Prostate gland (tissue), 2 donors: ENCODE measurements around the gene NR2F6. TPM values are rescaled to one million over a fixed set of nuclear protein-coding genes. Genes with fewer than 3 reads are reported as not detected.

Experiments
- DNase-seq: peaks from one replicate; pipeline ENCODE4 v3.0.0-alpha.2; 2019; ENCODE audit warnings: low spot score
- H3K27ac ChIP-seq, 2 donors: fragments of 200-600 bp; sonication (generic); 2 replicates each; pipeline ENCODE4 v1.5.1; 2017 to 2019
- H3K27me3 ChIP-seq: fragments of 200-600 bp; sonication (generic); replicated peaks from 2 replicates; pipeline ENCODE4 v1.5.1; 2019; ENCODE audit not compliant: insufficient read depth
- H3K36me3 ChIP-seq, 2 donors: fragments of 200-600 bp; sonication (generic); 1 replicate in 1 of 2; 2 replicates in 1 of 2; pipeline versions ENCODE4 v1.5.1 to v1.8.1; 2017 to 2019
- H3K4me1 ChIP-seq: fragments of 200-600 bp; sonication (generic); replicated peaks from 2 replicates; pipeline ENCODE4 v1.5.1; 2019
- H3K4me3 ChIP-seq, 2 donors: fragments of 200-600 bp; sonication (generic); 2 replicates each; pipeline ENCODE4 v1.5.1; 2017 to 2019
- H3K9me3 ChIP-seq: fragments of 200-600 bp; sonication (generic); 2 replicates; pipeline ENCODE4 v1.5.1; 2017
- POLR2A ChIP-seq: fragments of 450-650 bp; IDR thresholded peaks from one replicate; pipeline ENCODE4 v1.6.1; 2016; ENCODE audit warnings: antibody characterized with exemption, mild to moderate bottlenecking
- POLR2AphosphoS5 ChIP-seq: sonication (generic); formaldehyde crosslinking; IDR thresholded peaks from one replicate; pipeline ENCODE4 v1.6.1; 2017; ENCODE audit warnings: antibody characterized with exemption
- WGBS: methylation state at CpG from one replicate; pipeline ENCODE4 v1.1.5; 2018; 5-methylcytosine and 5-hydroxymethylcytosine counted together
- intact Hi-C: fragments of 100-400 bp; cut with DNase I; formaldehyde crosslinking; loops from one replicate; pipeline ENCODE4 v1.14.2; 2022
- total RNA-seq, 2 donors: library from RNA; depleted of rRNA; stranded (reverse); fragments of >200 nt; gene quantifications; one replicate each; pipeline ENCODE4 v1.1.0, GENCODE V29; 2016
- TF ChIP-seq, protein P1 (sequence below), 4 experiments: fragments of 200-600 bp in 2 of 4; fragments of 450-650 bp in 2 of 4; sonication (generic) in 2 of 4; IDR thresholded peaks; 1 replicate in 3 of 4; 2 replicates in 1 of 4; pipeline ENCODE4 v1.5.1; 2016 to 2019; ENCODE audit warnings: antibody characterized with exemption in 4 of 4, mild to moderate bottlenecking in 2 of 4, moderate library complexity in 2 of 4

Gene NR2F6
- total RNA-seq, 2 donors from 2014 or later, result 91.7 to 108 TPM

DNA sequence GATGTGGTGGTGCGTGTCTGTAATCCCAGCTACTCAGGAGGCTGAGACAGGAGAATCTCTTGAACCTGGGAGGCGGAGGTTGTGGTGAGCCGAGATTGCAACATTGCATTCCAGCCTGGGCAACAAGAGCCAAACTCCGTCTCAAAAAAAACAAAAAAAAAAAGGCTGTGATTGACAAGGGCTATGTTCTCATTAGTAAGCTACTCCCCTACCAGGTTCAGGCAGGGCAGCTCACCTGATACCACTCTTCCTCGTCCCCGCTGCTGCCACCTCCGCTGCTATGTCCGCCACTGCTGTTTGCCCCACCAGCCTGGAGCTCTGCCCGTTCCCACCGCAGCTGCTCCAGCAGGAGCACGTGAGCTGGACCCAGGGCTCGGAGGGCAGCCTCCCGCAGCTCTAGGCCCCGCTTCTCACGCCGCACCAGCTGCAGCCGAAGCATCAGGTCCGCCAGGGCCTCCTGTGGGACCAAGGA is 9.5 kb upstream of the NR2F6 start:
- WGBS, result 72% methylated on average over 18 of the region's 18 CpGs
- H3K9me3 ChIP-seq, result no peaks in the 10 kb centered on the region

DNA sequence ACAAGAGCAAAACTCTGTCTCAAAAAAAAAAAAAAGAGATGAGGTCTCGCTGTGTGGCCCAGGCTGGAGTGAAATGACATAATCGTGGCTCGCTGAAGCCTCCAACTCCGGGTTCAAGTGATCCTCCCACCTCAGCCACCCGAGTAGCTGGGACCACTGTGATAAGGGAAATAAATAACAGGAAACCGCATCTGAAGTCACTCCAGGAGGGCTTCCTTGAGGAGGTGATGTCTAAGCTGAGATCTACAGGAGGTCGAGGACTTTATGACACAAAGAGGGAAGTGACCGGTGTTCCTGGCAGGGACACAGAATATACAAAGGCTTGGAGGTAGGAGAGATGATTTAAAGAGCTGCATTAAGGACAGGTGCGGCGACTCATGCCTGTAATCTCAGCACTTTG is 8.9 kb upstream of the NR2F6 start:
- Histone ChIP-seq H3K4me3 (no peak overlapping the region), H3K36me3 (no peaks in the 10 kb centered on the region), H3K9me3 (no peaks in the 10 kb centered on the region), H3K4me1 (no peaks in the 10 kb centered on the region), H3K27ac (no peak overlapping the region), H3K27me3 (no peaks in the 10 kb centered on the region)
- intact Hi-C loops, result no loop called here
- WGBS, result 85% methylated on average over 10 of the region's 10 CpGs
- DNase-seq, result no peak
- TF ChIP-seq POLR2AphosphoS5, result no peak
- TF ChIP-seq POLR2A, result no peak
- TF ChIP-seq, protein P1, sequence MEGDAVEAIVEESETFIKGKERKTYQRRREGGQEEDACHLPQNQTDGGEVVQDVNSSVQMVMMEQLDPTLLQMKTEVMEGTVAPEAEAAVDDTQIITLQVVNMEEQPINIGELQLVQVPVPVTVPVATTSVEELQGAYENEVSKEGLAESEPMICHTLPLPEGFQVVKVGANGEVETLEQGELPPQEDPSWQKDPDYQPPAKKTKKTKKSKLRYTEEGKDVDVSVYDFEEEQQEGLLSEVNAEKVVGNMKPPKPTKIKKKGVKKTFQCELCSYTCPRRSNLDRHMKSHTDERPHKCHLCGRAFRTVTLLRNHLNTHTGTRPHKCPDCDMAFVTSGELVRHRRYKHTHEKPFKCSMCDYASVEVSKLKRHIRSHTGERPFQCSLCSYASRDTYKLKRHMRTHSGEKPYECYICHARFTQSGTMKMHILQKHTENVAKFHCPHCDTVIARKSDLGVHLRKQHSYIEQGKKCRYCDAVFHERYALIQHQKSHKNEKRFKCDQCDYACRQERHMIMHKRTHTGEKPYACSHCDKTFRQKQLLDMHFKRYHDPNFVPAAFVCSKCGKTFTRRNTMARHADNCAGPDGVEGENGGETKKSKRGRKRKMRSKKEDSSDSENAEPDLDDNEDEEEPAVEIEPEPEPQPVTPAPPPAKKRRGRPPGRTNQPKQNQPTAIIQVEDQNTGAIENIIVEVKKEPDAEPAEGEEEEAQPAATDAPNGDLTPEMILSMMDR (IDR thresholded peaks at IDR 0.05), result no peak

More for the DNA sequence above, 9.5 kb upstream of the NR2F6 start:
- TF ChIP-seq POLR2A (no peak), POLR2AphosphoS5 (no peak)
- TF ChIP-seq, protein P1 (IDR thresholded peaks at IDR 0.05), result no peak
- no peak overlapping the region for H3K4me3 ChIP-seq
- H3K36me3 ChIP-seq, result no peaks in the 10 kb centered on the region
- H3K27ac ChIP-seq, result no peak overlapping the region
- no peak for DNase-seq
- intact Hi-C loops, result no loop called here
- H3K27me3 ChIP-seq, result no peaks in the 10 kb centered on the region
- H3K4me1 ChIP-seq, result no peaks in the 10 kb centered on the region

DNA sequence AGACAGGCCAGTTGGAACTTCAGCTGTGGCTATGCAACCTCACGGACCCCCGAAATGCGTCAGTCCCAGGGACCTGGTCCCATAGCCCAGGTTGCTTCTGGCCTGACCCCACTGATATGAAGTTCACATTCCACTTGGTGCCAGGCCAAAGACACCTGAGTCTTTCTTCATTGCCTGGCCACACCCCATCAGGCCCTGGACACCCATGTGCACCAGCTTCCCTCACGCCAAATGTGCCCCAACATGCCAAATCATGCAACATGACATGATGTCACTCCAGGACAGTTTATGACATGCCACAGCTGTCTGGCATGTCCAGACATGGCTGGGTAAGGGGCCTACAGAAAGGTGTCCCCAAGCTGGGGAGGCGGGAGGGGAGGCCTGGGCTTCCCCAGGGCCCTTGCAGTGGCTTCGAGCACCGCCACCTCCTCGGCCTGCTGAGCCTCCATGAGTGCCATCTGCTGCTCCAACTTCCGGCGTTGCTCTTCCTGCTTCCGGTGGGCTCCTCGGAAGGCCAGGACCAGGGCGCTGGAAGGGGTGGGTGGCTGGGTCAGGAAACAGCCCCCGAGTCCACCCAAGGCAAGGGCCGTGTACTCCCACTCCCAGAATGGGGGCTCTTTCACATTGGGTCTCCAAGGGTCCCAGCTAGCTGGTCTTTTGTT is 4.3 kb upstream of the NR2F6 start:
- Histone ChIP-seq H3K36me3 (no peaks in the 10 kb centered on the region), H3K4me1 (no peaks in the 10 kb centered on the region), H3K27ac (no peak overlapping the region), H3K9me3 (no peaks in the 10 kb centered on the region), H3K27me3 (no peaks in the 10 kb centered on the region), H3K4me3 (no peak overlapping the region)
- no peak for DNase-seq
- whole genome bisulfite sequencing, result 77% methylated on average over 14 of the region's 15 CpGs
- TF ChIP-seq, protein P1 (IDR thresholded peaks at IDR 0.05), result no peak
- TF ChIP-seq POLR2A, result no peak
- no peak for TF ChIP-seq POLR2AphosphoS5
- intact Hi-C loops, result no loop called here

DNA sequence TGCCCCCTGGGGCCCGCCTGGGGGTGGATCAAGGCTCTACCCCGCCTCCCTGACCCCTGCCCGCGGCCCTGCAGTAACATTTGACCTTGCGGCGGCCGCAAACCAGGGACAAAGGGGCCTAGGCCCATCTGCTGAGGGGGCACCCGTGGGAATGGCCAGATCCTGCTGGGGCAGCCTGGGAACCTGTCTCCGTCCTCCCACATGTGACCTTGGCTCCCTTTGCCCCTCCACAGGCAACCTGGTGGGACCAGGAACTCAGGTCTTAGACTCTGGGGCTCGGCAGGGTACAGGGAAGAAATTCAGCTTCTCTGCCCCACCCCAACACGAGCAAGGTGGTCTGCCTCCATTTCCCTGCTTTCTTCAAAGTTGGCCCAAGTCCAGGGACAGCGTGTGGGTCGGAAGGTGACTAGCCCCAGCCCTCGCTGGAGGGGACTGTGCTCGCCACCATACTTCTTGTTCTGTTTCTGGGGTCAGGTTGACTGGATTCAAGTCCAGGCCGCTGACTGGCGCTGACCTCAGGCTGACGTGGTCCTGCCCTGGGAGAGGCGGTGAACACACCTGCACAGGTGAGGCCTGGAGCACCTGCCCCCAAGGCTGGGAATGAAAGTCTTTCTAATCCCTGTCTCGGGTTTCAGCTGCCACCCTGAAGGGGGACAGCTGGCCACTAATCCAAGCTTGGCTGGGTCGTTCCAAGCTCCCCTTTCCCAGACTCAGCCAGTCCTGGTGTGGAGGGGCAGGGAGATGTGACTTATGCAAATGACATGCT is 2.5 kb upstream of the NR2F6 start:
- TF ChIP-seq, protein P1 (IDR thresholded peaks at IDR 0.05), result no peak
- TF ChIP-seq POLR2A (no peak), POLR2AphosphoS5 (no peak)
- Histone ChIP-seq H3K4me3 (no peak overlapping the region), H3K27me3 (no peaks in the 10 kb centered on the region), H3K27ac (no peak overlapping the region), H3K36me3 (no peaks in the 10 kb centered on the region), H3K4me1 (no peaks in the 10 kb centered on the region), H3K9me3 (no peaks in the 10 kb centered on the region)
- intact Hi-C loops, result no loop called here
- WGBS, result 65% methylated on average over 17 of the region's 21 CpGs
- no peak for DNase-seq
